ENCODE measurements around the gene GJC1.
A peak's percentile ranks its signal among the peaks of the same experiment; 100 is the strongest.

The GJC1 gene

GRCh38 chr17:44829523-44830358 is at the start of gene GJC1:
GJC1 (minus strand) TSS chr17:44830287; CDS start chr17:44805817, 24,470 bp downstream.
- no peak for DNase-seq

DNA sequence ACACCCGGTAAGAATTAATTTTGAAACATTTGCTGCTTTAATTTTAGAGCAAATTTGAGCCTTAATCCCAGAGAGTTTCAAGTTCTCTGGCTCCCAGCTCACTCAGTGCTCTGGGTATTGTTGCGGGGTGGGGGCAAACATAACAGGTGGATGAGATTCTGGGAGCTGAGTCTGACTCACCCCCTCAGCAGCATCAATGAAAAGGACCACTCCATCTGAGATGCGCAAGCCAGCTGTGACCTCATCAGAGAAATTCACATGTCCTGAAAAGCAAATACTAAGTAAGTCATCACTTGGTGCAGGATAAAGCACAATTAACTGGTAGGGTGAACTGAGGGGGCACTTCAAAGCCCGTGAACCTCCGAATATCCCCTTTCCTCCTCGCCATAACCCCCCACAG is 49.3 kb upstream of the GJC1 start:
- DNase-seq: no peak

GRCh38 chr17:44878627-44879221 is 48.6 kb upstream of the GJC1 start:
- DNase-seq: peak; percentile 20

DNA sequence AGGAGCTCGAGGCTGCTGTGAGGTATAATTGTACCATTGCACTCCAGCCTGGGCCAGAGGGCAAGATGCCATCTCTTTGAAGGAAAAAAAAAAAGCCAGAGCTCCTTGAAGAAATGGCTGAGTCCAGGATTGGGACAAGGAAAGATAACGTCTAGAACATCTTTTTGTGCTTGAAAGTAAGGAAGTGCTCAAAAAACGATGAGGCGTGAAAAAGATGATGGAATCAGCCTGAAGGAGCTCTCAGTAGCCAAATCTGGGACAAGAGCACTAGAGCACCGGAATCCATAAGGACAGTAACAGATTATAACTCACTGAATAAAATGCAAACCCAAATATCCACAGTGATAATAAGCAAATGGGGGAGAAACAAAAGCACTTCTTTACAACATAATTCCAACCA is 47.0 kb upstream of the GJC1 start:
- DNase-seq: no peak

DNA sequence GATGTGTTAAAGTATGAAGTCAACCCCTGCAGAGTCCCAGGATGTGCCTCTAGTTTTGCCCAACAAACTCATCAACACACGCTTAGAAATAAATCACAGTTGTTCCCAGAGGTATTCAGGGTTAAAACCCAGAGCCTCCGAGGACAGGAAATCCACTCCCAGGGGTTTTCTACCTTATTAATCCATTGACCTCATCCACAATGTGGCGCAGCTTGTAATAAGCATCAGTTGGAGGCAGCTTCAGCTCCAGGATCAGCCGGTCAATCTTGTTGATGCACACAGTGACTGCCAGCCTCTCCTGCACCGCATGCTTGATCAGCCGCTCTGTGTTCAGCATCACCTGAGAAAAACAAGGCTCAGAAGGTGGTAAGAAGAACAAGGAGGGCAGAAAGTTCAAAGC is 45.7 kb upstream of the GJC1 start:
- DNase-seq: no peak

GRCh38 chr17:44872131-44872768 is 42.2 kb upstream of the GJC1 start:
- DNase-seq: no peak

DNA sequence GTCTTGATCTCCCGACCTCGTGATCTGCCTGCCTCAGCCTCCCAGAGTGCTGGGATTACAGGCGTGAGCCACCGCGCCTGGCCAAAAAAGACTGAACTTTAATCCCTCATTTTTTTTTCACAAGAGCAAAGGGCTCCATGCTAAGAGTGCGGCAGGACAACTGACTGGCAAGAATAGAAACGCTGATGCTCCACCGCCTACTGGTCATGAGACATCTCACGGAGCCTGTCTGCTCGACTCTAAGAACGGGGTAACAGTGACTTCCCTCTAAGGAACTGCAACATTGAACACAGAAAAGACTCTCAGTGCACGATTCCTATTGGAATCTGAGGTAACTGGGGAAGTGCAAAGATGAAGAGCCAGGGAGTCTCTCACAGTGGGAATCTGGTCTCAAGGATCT is 41.5 kb upstream of the GJC1 start:
- no peak for DNase-seq

DNA sequence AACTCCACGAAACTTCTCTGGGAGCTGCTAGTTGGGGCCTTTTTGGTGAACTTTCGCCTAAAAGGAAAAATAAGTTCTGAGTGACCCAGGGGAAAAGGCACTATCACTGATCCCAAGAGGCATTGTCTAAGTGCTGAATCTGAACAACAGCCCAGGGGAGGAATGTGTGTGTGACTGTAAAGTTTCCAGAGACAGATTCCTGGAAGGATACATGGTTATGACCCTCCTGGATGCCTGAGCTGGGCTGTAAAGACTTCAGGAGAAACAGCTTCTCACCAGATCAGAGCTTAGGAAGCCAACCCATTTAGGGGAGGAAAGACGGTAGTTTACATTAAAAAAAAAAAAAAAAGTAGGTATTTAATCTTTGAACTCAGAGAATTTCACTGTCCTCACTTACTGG is 37.8 kb upstream of the GJC1 start:
- no peak for DNase-seq

- no peak for DNase-seq
Observed at GRCh38 chr17:44865931-44866330, 35.8 kb upstream of the GJC1 start.

DNA sequence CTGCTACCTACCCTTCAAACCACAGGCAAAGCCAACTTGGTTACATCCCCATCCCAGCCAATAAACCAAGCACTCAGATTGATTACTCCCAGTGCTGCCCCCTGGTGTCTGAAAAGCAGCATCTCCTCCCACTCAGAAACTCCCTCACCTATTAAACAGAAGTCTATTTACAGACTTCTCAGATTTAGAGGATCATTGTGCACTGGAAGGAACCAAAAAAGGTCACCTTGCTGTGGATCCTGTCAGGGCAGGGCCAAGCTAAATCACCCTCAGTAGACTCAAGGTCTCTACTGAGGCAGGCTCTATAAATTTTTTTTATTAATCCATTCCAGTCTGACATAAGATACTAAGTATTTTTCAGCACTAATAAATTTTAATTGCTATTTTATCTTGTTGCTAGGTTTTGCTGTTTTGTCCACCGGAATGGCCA is 35.2 kb upstream of the GJC1 start:
- DNase-seq: peak; percentile 75

DNA sequence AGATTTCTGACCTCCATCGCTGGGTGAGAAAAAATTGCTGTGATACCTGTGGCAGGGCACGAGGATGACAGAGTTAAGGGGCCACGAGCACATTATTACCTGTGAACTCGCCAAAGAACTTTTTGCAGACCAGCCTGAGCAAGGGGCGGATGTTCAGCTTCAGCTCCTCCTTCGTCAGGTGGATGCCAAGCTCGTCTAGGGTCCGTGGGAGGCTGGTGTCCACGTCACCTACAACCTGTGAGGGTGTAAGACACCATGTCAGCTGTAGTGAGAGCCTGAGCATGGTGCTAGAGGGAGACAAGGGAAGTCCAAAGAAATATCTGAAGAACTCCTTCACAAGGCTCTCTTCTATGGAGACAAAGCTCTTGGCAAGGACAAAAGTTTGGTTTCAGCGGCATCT is 34.7 kb upstream of the GJC1 start:
- DNase-seq: no peak

- no peak for DNase-seq
Observed at GRCh38 chr17:44863061-44863918, 33.2 kb upstream of the GJC1 start.

GRCh38 chr17:44862278-44862914 is 32.3 kb upstream of the GJC1 start:
- DNase-seq: no peak

- DNase-seq: no peak
Observed at GRCh38 chr17:44859701-44860100, 29.6 kb upstream of the GJC1 start.

DNA sequence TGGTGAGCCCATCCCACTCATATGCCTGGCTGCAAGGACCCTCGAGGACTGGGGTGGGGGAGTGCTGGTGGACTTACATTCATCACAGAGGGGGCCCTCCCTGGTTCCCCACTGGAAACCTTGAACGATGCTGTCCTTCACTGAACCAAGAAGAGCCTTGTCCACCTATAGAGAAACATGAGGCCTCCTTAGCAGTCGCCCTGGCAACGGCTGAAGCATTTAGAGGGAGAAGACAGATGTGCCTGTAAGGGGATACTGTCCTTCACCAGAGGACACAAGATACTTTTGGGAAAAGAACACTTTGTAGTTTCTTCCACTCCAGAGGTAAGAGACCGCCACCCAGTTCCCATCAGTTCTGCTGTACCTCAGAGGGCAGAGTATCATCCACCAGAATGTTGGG is 24.1 kb upstream of the GJC1 start:
- no peak for DNase-seq

- DNase-seq: no peak
Observed at GRCh38 chr17:44850612-44851011, 20.5 kb upstream of the GJC1 start.

GRCh38 chr17:44850025-44850424 is 19.9 kb upstream of the GJC1 start:
- DNase-seq: no peak

DNA sequence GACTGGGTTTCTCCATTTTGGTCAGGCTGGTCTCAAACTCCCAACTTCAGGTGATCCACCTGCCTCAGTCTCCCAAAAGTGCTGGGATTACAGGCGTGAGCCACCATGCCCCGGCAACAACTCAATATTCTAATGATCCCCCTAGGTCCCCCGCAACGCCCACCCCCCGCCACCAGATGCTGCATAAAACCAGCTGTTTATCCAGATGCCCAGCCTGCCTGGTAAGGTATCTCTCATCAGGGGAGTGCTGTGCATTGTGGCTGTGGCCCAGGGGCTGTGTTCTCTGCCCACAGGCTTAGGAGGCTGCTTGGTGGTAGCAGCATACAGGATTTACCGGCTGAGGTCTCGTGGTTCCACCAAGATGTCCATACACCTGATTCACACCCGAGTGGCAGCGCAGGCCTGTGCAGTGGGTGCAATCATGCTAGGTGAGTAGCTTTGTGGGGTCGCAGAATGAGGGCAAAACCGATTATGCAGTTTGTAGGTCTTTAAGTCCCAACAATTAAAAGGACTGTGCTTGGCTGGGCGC is 18.9 kb upstream of the GJC1 start:
- DNase-seq: no peak

GRCh38 chr17:44848257-44848795 is 18.2 kb upstream of the GJC1 start:
- no peak for DNase-seq

DNA sequence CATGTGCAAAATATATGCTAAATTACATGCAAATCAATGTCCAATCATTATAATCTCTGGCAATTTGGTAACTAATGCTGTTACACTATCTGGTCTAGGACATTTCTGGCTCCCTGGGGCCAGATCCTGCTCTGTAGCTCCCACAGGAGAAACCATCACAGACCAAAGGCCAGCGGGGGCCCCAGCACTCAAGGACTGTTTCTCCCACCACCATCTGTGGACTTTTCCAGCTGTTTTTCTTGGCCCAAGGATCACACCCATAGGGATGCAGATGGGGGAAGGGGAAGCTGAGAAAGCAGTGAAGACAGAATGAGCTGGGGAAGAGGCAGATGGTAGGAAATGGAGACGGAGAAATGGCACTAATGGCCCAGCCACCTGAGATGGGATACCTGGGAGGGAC is 17.5 kb upstream of the GJC1 start, which contains the start of gene HIGD1B:
Gene HIGD1B, plus strand, starts transcription at position 298 of the 400 bp plus-strand sequence. CDS start 270 bp downstream, outside the sequence.
- DNase-seq: no peak

- no peak for DNase-seq
Observed at GRCh38 chr17:44846206-44846605, 16.1 kb upstream of the GJC1 start.

- DNase-seq: no peak
Observed at GRCh38 chr17:44844390-44844830, 14.3 kb upstream of the GJC1 start.
